Forelimb muscle (tissue), 1 donor: Measurements from ENCODE around the gene TCERG1. TPM values are rescaled to one million over a fixed set of nuclear protein-coding genes. Genes with fewer than 3 reads are reported as not detected.

Source experiments
- DNase-seq: peaks from one replicate; pipeline ENCODE4 v3.0.0-alpha.2; 2013; ENCODE audit warnings: low read depth
- polyA plus RNA-seq: library from polyadenylated mRNA; unstranded; fragments of 120-200 nt; gene quantifications from one replicate; pipeline ENCODE4 v1.2.1, GENCODE V29; 2013; ENCODE audit not compliant: insufficient read length

The TCERG1 gene
- polyA plus RNA-seq, 1 donor, result 65.9 TPM

- no peak for DNase-seq
Observed at GRCh38 chr5:146457431-146457830, 10.3 kb downstream of the TCERG1 start.

- DNase-seq, result no peak
Observed at GRCh38 chr5:146458894-146459293, 11.8 kb downstream of the TCERG1 start.

DNA sequence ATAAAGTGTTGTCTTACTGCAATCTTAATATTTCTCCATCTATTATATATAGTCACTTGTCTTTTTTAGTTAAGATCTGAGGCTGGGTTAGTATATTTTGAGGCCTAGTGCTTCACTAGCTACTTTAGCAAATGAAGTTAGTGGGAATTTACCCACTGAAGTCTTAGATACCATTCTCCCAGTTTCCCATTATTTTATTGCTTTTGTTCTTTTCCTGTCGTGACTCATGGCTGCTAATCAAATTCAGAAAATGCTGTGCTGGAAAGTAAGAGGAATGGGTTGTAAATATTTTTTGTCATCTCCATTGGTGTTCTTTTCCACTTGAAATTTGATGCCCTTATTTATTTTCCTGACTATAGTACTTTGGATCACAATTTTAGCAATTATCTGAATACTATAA is 14.2 kb downstream of the TCERG1 start:
- DNase-seq, result no peak

DNA sequence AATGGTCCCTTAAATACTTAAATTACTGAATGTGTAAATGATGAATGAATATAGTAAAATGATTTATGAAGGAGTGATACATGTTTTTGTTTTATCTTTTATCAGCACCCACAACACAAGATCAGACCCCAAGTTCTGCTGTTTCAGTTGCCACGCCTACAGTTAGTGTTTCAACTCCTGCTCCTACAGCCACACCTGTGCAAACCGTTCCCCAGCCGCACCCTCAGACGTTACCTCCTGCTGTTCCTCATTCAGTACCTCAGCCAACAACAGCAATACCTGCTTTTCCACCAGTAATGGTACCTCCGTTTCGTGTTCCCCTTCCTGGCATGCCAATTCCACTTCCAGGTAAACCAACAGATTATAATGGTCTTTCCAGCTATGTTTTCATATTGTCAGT is 16.3 kb downstream of the TCERG1 start:
- DNase-seq, result no peak

DNA sequence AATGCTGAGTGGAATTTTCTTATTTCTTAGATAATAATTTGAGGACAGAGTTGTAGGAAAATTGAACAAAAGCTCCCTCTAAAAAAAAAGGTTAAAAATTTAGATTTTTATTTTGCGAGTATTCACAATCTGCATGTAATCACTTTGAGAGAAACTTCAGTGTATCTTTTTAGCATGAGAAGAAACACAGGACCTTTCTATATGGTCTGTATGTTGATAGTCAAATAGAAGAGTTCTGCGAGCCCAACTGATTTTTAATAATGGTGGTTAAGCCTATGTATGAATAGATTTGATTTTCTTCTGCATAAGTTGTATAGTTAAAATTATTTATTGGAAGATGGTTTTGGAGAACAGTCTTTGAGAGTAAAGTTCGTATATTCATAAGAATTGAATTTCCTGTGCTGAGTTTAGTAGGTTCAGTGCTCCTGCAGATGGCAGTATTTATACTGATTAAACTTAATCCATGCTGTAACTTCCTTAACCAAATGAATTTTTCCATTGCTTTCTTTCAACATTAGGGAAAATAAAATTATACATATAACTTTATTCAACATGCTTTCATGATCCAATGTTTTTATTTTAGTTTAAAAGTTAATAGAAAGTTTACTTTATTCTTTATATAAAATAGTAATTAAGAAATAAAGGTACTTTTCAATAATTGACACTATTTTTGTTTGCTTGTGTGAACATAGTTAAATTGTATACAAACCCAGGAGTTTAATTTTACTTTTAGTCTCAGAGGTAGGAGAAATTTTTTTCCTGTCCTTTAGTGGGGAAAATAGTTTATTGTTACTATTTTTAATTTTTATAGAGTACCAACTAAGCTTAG is 19.6 kb downstream of the TCERG1 start:
- no peak for DNase-seq

DNA sequence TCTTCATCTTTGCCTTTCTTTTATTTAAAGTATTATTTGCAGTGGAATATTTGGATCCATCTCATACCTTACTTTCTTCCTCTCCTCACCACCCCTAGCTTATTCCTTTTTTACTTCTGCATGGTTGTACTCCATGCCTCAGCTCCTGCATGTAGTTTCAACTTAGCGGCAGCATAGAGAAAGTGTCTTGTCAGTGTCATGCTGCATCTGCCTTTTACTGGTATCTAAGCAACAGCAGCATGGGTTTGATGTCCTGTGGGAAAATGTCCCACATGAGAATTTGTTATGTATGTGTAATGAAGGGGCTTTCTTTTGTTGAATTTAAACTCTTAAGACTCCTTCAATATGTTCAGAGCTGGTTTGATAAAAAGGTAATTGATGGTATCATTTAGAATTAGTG is 20.6 kb downstream of the TCERG1 start:
- DNase-seq, result no peak

DNA sequence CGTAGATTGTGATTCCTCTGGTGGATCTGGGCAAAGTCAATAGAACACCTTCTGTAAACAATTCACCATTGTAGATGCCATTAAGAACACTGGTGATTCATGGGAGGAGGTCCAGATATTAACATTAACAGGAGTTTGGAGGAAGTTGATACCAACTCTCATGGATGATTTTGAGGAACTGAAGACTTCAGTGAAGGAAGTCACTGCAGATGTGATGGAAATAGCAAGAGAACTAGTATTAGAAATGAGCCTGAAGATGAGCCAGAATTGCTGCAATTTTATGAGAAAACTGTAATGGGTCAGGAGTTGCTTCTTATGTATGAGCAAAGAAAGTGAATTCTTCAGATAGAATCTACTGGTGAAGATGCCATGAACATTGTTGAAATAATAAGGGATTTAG is 26.9 kb downstream of the TCERG1 start:
- DNase-seq, result no peak

- no peak for DNase-seq
Observed at GRCh38 chr5:146475190-146475780, 28.2 kb downstream of the TCERG1 start.

GRCh38 chr5:146475906-146476305 is 28.8 kb downstream of the TCERG1 start:
- DNase-seq, result no peak

GRCh38 chr5:146482775-146483174 is 35.6 kb downstream of the TCERG1 start:
- no peak for DNase-seq

GRCh38 chr5:146484714-146485391 is 37.7 kb downstream of the TCERG1 start:
- DNase-seq, result no peak

DNA sequence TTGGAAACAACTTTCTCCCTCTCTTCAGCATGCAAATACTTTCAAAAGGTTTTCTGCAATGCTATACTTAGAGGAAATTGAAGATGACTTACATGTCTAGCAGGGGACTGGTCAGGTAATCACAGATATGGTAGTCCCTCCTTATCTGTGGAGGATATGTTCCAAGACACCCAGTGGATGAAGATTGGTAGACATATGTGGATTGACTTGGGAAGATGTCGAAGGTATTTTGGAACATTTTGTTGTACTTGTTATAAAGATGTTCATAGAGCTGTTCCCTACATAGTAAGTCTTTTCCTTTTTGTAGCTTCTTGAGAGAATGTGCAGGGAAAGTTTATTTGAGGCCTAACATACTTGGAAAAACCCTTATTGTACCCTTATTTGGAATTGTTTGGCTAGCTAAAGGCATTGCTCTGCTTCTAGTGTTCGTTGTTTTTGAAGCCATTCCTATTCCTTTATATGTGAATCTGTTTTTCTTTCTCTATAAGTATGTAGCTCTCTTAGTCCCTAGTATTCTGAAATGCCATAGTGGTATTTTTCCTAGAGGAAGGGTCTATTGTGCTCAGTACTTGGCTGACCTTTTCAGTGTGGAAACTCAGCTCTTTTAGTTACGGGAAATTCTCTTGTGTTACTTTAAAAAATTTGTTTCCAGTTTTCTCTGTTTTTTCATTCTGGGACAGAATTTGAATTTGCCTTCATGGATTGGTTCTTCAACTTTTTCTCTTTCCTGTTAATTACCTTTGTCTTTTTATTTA is 43.1 kb downstream of the TCERG1 start:
- no peak for DNase-seq

DNA sequence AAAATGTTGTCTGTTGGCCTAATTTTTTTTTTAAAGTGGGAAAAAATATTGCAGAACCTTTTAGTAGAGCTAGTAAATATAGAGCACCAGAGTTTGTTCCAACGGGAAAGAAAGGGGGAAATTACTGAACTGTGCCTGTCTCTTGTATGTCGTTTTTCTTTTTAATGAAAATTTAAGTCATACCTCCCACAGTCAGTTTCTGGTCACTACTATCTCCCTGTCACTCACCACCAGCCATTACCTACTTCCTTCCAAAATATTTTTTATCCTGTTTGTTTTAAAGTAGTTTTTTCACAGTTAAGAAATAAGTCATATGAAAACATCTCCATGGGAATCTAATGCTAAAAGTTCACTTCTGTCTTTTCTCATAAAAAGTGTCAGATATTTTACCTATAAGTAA is 47.5 kb downstream of the TCERG1 start:
- DNase-seq, result no peak

GRCh38 chr5:146499680-146500079 is 52.5 kb downstream of the TCERG1 start:
- no peak for DNase-seq

DNA sequence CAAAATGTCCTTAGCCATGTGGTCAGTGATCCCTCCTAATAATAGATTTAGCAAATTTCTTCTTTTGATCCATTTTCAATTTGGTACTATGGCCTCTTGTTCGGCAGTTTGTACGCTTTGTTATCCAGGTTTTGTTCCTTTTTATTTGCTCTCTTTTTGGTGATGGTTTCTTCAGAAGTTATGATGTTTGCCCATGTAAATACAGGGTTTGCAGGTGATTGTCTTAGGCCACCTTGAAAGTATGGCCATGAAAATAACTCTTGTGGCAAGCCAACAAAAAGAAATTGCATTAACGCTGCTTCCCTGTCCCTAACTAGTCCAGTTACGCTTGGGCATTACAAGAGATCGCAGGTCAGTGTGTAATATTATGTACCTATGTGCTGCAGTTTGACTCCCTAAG is 60.3 kb downstream of the TCERG1 start:
- no peak for DNase-seq

GRCh38 chr5:146510559-146511125 is 63.5 kb downstream of the TCERG1 start:
- DNase-seq, result no peak

- no peak for DNase-seq
Observed at GRCh38 chr5:146513462-146513861, 66.3 kb downstream of the TCERG1 start.

- DNase-seq, result no peak
Observed at GRCh38 chr5:146514575-146514974, 67.4 kb downstream of the TCERG1 start.

- DNase-seq, result no peak
Observed at GRCh38 chr5:146515473-146516150, 68.5 kb downstream of the TCERG1 start.

DNA sequence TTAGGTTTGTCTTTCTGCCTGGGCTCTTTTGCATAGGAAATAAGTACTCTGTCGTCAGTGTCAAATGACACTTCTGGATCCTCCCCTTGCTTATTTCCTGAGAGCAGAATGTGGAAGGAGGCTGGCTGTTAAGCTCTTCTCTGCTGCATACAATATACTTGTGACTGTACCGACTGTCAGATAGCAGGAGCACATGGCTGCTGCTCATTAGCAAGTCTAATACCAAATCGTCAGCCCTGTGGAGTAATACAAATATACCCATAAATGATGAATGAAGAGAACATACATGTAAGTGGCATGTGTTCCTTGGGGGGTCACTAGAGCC is 69.0 kb downstream of the TCERG1 start, which contains the start of gene GPR151:
TSS of gene GPR151 (minus strand) at position 40 of the 325 bp plus-strand sequence. CDS start 77 bp downstream, outside the sequence.
- no peak for DNase-seq

- DNase-seq, result no peak
Observed at GRCh38 chr5:146519554-146519953, 72.4 kb downstream of the TCERG1 start.
